Measurements from ENCODE around the gene NTNG1.
"Not testable (repeated sequence)": the region's sequence is repeated elsewhere in the genome, so short reads cannot be mapped to it uniquely, and the experiment has no call there.

NTNG1 gene

GRCh38 chr1:107198561-107198960 is 57.7 kb downstream of the NTNG1 start:
- DNase-seq (ENCODE audit: low read depth), result no peak

DNA sequence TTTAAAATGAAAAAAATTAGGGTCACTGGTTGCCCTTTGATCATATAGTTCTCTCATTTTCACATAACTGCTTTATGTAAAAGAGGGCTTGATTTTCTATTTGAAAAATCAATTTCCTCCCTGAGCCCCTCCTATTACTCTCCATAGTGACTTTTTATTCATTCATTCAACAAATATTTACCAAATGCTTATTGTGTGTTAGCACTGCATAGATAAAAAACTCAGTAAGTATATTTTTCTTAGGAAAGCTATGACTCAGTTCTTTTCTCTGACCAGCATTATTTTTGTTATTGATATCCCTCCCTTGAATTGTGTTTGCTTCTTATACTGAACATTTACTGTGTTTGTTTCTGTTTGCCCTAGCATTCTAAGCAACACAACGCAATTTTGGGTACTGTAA is 59.8 kb downstream of the NTNG1 start:
- DNase-seq (ENCODE audit: low read depth), result no peak

GRCh38 chr1:107202007-107202406 is 61.2 kb downstream of the NTNG1 start:
- DNase-seq (ENCODE audit: low read depth), result no peak

GRCh38 chr1:107213225-107213624 is 72.4 kb downstream of the NTNG1 start:
- DNase-seq (ENCODE audit: low read depth), result no peak

DNA sequence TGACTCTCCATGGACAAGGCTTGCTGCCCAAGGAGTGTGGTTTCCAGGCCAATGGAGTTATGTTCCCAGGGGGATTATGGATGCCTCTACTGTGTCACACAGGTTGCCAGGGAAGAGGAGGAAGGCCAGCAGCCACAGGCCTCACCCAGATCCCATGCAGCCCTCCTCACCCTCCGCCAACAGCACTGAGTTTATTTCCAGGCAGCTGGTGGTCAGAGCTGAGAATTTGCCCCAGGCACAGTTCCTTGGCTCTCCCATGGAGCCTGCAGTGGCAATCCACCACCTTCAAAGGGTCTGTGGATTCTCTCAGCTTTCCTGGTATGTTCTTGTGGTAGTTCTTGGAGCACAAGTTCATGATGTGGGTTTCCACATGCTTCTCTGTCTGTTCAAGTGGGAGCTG is 79.2 kb downstream of the NTNG1 start:
- no peak for DNase-seq (ENCODE audit: low read depth)

DNA sequence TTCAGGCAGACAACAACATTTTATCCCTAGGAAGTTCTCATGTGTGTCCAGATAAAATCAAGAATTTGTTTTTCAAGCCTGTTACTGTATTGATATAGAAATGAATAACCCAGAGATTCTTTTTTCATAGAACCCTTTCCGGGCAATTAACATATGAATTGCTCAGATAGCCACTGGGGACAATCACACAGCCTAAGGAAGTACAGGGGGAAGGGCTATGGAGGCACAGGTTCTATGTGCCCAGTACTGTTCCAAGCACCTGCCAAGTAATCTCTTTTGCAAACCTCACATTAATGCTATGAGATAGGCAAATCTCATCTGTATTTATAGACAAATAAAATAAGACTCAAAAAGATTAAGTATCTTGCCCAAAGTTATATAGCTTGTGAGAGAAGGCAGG is 84.9 kb downstream of the NTNG1 start:
- DNase-seq (ENCODE audit: low read depth), result no peak

- no peak for DNase-seq (ENCODE audit: low read depth)
Measured at GRCh38 chr1:107228704-107229371, 88.0 kb downstream of the NTNG1 start.

- no peak for DNase-seq (ENCODE audit: low read depth)
Measured at GRCh38 chr1:107229711-107230110, 88.9 kb downstream of the NTNG1 start.

DNA sequence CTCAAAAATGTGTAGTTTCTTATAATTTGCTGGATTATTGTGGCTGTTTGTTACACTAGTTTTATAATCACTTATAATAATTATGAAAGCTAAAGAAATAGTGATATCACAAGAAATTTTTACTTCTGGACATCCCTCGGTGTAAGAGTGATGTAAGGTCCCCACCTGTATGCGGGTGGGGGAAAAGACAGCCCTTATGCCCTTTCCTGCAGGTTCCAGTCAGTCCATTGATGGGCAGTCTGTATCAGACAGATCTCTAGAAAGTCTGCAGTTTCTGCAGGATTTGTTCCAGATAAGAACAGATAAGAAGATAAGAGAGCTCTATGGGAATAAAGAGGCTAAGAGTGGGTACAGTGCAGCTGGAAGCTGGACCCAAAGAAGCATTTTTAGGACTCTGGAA is 89.3 kb downstream of the NTNG1 start:
- no peak for DNase-seq (ENCODE audit: low read depth)

GRCh38 chr1:107231291-107231690 is 90.5 kb downstream of the NTNG1 start:
- no peak for DNase-seq (ENCODE audit: low read depth)

- no peak for DNase-seq (ENCODE audit: low read depth)
Measured at GRCh38 chr1:107232426-107232825, 91.6 kb downstream of the NTNG1 start.

DNA sequence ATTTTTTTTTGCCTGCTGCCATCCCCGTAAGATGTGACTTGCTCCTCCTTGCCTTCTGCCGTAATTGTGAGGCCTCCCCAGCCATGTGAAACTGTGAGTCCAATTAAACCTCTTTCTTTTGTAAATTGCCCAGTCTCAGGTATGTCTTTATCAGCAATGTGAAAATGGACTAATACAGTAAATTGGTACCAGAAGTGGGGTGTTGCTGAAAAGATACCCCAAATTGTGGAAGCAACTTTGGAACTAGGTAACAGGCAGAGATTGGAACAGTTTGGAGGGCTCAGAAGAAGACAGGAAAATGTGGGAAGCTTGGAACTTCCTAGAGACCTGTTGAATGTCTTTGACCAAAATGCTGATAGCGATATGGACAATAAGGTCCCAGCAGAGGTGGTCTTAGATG is 95.9 kb downstream of the NTNG1 start:
- DNase-seq (ENCODE audit: low read depth), result not testable (repeated sequence)

DNA sequence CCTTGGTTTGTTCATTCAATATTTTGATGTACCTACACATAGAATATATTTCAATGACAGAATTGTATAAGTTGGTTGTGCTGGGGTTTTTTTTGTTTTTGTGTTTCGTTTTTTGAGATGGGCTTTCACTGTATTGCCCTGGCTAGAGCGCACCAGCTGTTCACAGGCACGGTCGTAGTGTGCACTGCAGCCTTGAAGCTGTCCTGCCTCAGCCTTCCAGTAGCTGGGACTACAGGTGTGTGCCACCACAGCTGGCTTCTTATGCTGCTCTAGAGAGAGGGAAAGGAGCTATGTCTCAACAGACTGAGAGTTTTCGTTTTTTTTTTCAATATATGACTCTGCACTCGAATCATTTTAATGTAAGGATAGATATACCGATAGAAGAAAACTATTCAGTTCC is 102.6 kb downstream of the NTNG1 start:
- no peak for DNase-seq (ENCODE audit: low read depth)

GRCh38 chr1:107244709-107245500 is 104.1 kb downstream of the NTNG1 start:
- DNase-seq (ENCODE audit: low read depth), result no peak

GRCh38 chr1:107246775-107247345 is 106.0 kb downstream of the NTNG1 start:
- DNase-seq (ENCODE audit: low read depth), result no peak

- no peak for DNase-seq (ENCODE audit: low read depth)
Measured at GRCh38 chr1:107247679-107248078, 106.8 kb downstream of the NTNG1 start.

DNA sequence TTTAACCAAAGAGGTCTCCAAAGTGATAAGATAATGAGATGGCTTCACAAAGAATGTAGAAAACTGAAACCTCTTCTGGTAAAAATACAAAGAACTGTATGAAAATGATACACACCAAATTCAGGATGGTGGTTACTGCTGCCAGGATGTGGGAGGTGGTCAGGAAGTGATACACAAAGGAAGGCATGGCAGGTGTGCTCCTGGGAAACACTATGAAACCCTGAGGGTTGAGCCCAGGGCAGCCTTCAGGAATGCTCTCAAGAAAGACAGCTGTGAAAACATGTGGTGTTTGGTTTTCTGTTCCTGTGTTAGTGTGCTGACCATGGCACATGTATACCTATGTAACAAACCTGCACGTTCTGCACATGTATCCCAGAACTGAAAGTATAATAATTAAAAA is 109.3 kb downstream of the NTNG1 start:
- no peak for DNase-seq (ENCODE audit: low read depth)

- no peak for DNase-seq (ENCODE audit: low read depth)
Measured at GRCh38 chr1:107251083-107251482, 110.2 kb downstream of the NTNG1 start.

DNA sequence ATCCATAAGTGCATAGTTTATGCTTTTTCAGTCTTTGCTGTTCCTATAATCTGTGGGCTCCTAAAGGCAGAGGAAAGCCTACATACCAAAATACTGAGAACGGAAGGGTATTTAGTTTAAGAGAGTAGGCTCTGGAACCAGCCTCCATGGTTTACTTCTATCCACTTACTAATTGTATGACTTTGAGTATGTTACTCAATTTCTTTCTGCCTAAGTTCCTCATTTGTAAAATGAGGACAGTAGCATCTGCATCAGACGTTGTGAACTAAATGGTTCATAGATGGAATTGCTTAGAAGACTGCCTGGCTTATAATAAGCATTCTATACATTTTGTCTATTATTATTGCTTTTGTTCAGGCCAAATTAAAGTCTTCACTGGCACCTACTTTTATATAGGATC is 111.0 kb downstream of the NTNG1 start:
- no peak for DNase-seq (ENCODE audit: low read depth)

DNA sequence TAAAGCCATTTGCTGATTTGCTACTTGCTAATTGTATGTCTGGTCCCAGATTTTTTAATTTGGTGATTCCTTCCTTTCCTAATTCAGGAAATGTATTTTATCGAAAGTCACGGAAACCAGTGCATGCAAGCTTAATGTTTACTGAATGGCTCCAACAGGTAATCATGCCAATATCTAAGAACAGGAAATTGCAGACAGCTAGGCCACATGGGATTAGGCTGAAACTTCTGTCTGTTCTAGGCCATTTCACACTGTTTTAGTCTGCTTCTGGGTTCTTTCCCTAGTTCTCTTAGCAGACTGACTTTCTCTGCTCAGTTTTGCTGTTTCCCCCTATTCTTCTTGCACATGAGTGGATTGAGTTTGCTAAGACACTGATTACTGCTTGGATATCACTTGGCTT is 111.4 kb downstream of the NTNG1 start:
- no peak for DNase-seq (ENCODE audit: low read depth)

DNA sequence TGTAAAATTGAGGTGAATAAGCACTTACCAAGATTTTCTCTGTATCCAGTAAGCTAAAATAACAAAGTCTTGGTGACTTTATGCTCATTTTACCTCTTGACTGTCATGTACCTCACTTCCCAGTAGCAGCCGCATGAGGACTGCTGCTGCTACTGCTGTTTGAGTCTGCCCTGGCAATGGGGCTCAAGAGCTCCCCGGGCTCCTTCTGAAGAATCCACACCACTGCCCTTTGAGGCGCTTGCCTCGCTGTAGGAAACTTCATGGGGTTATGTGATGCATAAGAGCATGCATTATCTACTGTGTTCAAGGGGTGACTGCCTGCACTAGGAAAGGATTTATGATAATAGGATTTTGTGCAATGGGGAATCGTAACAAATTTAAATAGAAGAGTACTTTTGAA is 113.5 kb downstream of the NTNG1 start:
- DNase-seq (ENCODE audit: low read depth), result no peak

- no peak for DNase-seq (ENCODE audit: low read depth)
Measured at GRCh38 chr1:107255469-107255868, 114.6 kb downstream of the NTNG1 start.

DNA sequence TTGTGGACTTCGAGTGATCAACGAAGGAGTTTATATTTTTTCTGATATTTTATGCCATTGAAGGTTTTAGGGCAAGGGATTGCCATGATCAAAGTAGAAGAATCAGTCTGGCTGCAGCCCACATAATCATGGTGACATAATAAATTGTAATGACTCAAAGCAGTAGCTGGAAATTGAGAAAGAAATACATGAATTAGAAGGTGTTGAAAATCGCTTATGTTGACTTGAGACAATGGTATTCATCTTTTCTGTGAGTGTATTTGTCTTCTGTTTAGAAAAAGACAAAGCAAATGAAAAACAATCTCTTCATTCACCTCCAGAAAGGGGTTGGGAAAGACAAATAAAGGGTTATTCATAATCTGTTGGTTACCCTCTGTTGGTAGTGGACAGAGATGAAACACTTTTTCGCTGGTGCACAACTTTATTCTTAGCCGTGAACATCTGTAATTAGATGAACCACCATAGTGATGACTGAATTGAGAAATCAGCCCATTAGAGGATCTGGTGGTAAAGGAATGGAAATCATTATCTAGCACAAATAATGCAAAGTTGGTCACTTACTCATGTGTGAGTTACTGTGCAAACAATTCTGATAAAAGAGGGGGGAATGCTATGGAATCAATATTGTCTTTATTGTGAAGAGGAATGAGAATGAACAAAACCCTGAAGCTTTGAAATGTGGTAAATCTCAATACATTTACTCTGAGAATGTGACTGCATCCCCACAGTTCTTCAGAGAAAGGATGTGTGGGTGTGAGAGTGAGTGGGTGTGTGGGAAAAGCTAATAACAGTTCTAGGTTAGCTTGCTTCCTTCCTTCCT is 121.8 kb downstream of the NTNG1 start:
- DNase-seq (ENCODE audit: low read depth), result no peak

Measured in stimulated activated CD8-positive, alpha-beta memory T cell treated with anti-CD3 and anti-CD28 coated beads, Interleukin-12 subunit alpha, Interleukin-12 subunit beta, amount 100 ng/mL, for 4 hours (primary cell).